Mucosa of stomach (tissue), 1 donor: ENCODE results near the gene NUCB2.

Source experiments
- H3K27me3 ChIP-seq: one replicate; pipeline ENCODE4 v1.7.0; 2013; ENCODE audit warnings: mild to moderate bottlenecking, low read length; ENCODE audit not compliant: control insufficient read depth, insufficient read depth
- H3K36me3 ChIP-seq: one replicate; pipeline ENCODE4 v1.7.0; 2013; ENCODE audit warnings: low read length; ENCODE audit not compliant: control insufficient read depth, insufficient read depth
- H3K4me1 ChIP-seq: one replicate; pipeline ENCODE4 v1.7.0; 2013; ENCODE audit warnings: mild to moderate bottlenecking, low read length; ENCODE audit not compliant: control insufficient read depth, insufficient read depth
- H3K4me3 ChIP-seq: one replicate; pipeline ENCODE4 v1.7.0; 2013; ENCODE audit warnings: low read length
- H3K9ac ChIP-seq: one replicate; pipeline ENCODE4 v1.7.0; 2013; ENCODE audit warnings: mild to moderate bottlenecking, low read length, moderate library complexity
- H3K9me3 ChIP-seq: one replicate; pipeline ENCODE4 v1.7.0; 2013; ENCODE audit warnings: mild to moderate bottlenecking, low read length, moderate library complexity; ENCODE audit not compliant: control insufficient read depth
- donor health status: Pancreatic carcinoma.

NUCB2 gene

DNA sequence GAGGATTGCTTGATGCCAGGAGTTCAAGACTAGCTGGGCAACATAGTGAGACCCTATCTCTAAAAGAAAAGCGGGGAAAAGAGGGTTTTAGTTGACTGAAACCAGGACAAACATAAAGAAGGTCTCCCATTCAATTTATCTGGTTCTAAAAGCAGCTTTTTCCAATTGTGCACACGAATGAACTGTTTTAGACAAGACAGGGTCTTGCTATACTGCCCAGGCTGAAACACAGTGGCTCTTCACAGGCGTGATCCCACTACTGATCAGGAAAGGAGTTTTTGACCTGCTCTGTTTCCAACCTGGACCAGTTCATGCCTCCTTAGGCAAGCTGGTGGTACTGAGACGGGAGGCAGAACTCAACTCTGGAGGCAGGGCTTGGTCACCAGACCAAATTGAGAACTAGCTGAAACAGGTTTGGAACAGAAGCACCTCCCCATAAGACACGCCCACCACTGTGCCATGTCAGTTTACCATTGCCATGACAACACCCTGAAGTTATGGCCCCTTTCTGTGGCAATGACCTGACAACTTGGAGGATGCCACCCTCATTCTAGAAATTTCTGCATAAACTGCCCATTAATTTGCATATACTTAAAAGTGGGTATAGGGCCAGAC is 2.8 kb upstream of the NUCB2 start:
- Histone ChIP-seq H3K9me3 (no peaks in the 10 kb centered on the region), H3K36me3 (no peaks in the 10 kb centered on the region), H3K27me3 (no peaks in the 10 kb centered on the region), H3K9ac (no peak overlapping the region), H3K4me3 (no peak overlapping the region), H3K4me1 (peaks cover 8% of the 10 kb centered on the region)

DNA sequence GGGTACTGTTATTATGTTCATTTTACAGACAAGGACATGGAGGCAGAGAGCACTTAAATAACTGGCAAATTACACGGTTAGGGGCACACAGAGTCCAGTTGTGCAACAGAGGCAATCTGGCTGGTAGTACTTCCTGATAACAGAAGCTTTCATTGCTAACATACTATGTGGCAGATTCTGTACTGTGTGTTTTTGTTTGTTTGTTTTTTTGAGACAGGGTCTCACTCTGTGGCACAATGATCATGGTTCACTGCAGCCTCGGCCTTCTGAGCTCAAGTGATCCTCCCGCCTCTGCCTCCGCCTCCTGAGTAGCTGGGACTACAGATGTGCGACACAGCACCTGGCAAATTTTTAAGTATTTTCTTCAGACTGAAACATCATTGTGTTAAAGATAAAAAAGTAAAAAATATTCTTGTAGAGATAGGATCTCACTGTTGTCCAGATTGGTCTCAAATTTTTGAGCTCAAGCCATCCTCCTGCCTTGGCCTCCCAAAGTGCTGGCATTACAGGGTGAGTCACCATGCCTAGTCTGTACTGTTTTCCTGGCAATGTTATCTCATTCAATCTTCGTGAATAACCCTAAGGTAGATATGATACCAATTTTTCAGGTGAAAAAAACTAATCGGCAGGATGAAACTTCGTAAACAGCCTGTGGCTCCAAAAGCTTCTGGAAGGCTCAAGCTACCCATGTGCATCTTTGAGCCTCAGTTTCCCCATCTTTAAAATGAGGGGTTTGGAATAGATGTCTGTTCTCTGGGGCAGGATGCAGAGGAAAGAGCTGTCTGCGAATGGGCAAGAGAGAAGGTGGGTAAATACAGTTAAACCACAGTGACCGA is 921 bp upstream of the NUCB2 start:
- Histone ChIP-seq H3K36me3 (no peaks in the 10 kb centered on the region), H3K9me3 (no peaks in the 10 kb centered on the region), H3K4me3 (peak overlapping the region; percentile 57), H3K27me3 (no peaks in the 10 kb centered on the region), H3K4me1 (peaks cover 8% of the 10 kb centered on the region), H3K9ac (peak overlapping the region; percentile 84)

DNA sequence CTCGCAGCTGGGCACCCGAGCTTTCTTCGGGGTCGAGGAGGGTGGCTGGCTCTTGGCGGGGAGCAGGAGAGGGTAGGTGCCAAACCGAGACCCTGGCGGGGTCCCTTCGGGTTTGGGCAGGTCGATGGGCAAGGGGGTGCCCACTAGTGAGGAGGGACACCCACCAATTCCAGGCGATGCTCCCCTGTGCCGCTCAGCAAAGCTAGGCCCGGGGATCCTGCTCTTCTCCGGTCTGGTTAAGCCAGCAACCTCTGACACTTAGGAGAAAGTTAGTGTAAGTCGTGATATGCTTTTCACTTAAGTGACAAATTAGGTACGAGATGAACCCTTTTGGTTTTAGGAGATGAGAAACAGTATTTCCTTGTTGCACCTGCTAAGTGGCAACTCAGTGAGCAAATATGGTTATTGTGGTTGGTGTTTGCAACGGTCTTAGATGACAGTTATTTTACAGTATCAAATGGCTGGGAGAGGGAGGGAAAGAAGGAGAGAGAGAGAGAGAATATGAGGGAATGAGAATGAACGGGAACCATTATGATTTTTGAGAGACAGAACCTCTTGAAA is 565 bp downstream of the NUCB2 start:
- peaks cover 8% of the 10 kb centered on the region for H3K4me1 ChIP-seq
- no peaks in the 10 kb centered on the region for H3K27me3 ChIP-seq
- H3K9ac ChIP-seq: peak overlapping the region; percentile 84
- no peaks in the 10 kb centered on the region for H3K36me3 ChIP-seq
- no peaks in the 10 kb centered on the region for H3K9me3 ChIP-seq
- H3K4me3 ChIP-seq: peak overlapping the region; percentile 57

DNA sequence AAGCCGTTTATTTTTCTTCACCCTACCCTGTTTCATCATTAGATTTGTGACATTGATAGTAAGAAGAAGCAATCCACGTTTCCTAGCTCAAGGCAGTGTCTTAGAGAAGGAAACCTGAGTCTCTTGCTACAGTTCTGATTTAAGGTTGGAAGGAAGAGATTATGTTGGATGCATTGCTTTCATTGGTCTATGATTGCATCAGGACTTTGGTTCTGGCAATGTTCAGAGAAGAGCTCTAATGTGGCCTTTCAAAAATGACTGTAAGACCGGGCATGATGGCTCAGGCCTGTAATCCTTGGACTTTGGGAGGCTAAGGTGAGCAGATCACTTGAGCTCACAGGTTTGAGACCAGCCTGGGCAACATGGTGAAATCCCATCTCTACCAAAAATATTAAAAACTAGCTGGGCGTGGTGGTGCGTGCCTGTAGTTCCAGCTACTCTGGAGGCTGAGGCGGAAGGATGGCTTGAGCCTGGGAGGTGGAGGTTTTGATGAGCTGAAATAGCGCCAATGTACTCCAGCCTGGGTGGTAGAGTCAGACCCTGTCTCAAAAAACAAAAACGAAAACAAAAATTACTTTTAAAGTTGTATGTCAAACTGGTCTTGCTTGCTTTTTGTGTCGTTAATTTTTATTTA is 4.1 kb downstream of the NUCB2 start:
- Histone ChIP-seq H3K9ac (no peak overlapping the region), H3K4me1 (peaks cover 5% of the 10 kb centered on the region), H3K36me3 (peaks cover 4% of the 10 kb centered on the region), H3K27me3 (no peaks in the 10 kb centered on the region), H3K4me3 (no peak overlapping the region), H3K9me3 (no peaks in the 10 kb centered on the region)

DNA sequence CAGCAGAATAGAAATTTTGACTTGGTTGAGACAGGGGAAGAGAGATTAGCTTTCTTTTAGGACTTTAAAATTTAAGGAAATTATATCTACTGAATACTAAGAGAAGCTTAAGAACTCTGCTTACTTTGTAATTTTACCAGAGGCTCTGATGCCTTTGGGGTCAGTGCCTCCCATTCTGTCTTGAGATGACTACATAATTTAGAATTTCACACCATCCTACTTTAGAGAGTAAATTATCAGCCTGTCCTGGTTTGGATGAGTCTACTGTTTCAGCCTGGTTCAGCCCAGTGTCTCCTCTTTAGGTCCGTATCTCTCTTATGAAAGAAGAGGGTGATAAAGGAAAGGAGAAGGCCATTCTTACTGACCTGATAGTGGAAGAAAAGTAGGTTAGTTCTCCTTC is 9.8 kb downstream of the NUCB2 start:
- no peak overlapping the region for H3K4me3 ChIP-seq
- H3K9me3 ChIP-seq: no peaks in the 10 kb centered on the region
- H3K9ac ChIP-seq: no peak overlapping the region
- no peaks in the 10 kb centered on the region for H3K4me1 ChIP-seq
- no peaks in the 10 kb centered on the region for H3K27me3 ChIP-seq
- peaks cover 4% of the 10 kb centered on the region for H3K36me3 ChIP-seq

DNA sequence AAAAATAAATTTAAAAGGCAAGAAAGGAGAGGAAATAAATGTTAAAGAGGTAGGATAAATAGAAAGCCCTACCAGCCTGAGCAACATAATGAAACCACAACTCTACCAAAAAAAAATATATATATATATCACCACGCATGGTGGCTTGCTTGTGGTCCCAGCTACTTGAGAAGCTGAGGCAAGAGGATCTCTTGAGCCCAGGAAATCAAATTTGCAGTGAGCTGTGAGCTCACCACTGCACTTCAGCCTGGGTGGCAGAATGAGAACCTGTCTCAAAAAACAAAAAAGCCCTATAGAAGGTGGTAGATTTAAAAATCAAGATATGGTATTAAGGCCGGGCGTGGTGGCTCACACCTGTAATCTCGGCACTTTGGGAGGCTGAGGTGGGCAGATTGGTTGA is 10.5 kb downstream of the NUCB2 start:
- Histone ChIP-seq H3K9ac (no peak overlapping the region), H3K4me1 (no peaks in the 10 kb centered on the region), H3K4me3 (no peak overlapping the region), H3K9me3 (no peaks in the 10 kb centered on the region), H3K27me3 (no peaks in the 10 kb centered on the region), H3K36me3 (peaks cover 4% of the 10 kb centered on the region)

DNA sequence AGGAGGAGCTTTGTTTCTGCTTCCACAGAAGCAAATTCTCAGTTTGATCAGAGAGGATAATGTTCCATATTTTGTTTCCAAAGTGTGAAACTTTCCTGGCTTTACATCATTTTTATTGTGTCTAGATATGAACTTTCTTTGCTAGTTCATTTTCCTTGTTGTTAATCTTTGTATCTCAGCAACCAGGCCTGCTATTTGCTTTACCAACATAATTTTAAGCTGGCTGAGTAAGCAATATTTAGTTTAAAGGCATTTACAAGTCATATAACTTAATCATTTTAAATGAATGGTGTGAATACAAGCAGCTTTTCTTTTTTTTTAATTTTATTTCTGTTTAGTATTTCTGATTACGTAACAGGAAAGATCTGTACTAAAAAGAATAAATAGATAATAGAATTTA is 15.2 kb downstream of the NUCB2 start:
- no peak overlapping the region for H3K9ac ChIP-seq
- no peak overlapping the region for H3K4me3 ChIP-seq
- no peaks in the 10 kb centered on the region for H3K27me3 ChIP-seq
- no peaks in the 10 kb centered on the region for H3K9me3 ChIP-seq
- peaks cover 5% of the 10 kb centered on the region for H3K4me1 ChIP-seq
- peaks cover 4% of the 10 kb centered on the region for H3K36me3 ChIP-seq

DNA sequence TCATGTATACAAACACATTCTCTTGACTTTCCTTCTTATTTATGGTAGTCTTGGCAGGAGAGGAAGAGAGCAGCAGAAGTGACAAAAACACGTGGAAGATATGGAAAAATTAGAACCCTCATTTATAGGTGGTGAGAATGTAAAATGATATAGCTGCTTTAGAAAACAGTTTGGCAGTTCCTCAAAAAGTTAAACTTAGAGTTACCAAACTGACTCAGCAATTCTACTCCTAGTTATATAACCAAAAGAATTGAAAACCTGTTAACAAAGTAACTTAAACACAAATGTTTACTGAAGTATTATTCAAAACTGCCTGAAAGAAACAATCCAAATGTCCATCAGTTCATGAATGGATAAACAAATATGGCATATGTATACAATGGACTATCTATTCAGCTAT is 16.8 kb downstream of the NUCB2 start:
- Histone ChIP-seq H3K36me3 (peaks cover 4% of the 10 kb centered on the region), H3K4me3 (no peak overlapping the region), H3K27me3 (no peaks in the 10 kb centered on the region), H3K9me3 (no peaks in the 10 kb centered on the region), H3K4me1 (peaks cover 5% of the 10 kb centered on the region), H3K9ac (no peak overlapping the region)

DNA sequence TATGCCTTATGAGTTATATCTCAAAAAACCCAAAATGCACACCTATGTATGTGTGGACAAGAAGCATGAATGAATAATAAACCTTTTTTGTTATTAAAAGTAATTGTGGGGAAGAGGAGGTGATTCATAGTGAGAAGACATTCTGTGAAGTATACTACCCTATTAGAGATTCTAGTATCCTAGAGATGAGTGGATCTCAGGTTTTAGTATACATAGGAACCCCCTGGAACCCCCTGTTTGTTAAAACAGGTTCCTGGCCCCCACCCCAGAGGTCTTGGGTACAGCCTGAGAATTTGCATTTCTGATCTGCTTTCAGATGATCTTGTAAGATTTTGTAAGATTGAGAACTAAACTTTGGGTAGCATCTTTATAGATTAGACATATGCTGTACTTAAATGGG is 17.5 kb downstream of the NUCB2 start:
- H3K9ac ChIP-seq: no peak overlapping the region
- no peaks in the 10 kb centered on the region for H3K9me3 ChIP-seq
- peaks cover 5% of the 10 kb centered on the region for H3K4me1 ChIP-seq
- H3K36me3 ChIP-seq: peaks cover 4% of the 10 kb centered on the region
- H3K27me3 ChIP-seq: no peaks in the 10 kb centered on the region
- H3K4me3 ChIP-seq: no peak overlapping the region

DNA sequence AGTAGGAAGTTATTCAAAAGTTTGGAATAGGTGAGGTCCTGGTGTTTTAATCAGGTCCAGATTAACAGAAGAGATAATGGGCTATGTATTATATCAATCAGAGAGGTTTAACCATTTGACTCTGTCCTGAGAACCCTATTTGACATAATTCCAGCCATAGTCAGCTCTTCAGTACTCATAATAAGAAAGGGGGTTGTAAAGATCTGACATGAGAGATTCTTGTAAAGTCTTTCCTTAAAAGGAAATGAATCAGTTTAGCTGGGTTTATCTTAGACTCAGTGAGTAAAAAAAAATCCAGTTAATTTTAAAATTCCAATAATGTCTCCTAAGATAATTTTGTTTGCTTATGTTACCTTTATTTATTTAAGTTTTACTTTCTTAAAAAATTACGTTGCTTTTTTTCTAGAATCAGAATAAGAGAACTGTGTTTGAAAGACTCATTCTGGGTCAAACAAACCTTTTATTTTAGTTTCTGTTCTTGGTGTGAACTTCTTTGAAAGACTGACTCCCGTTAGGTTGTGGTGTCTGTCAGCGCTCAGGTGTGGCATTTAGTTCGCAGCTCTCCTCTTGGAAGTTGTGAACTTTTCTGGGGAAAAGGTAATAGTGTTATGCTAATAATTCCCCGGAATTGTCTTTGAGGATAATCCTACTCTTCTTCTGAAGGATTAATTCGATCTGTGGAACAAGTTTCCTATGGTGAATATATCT is 20.5 kb downstream of the NUCB2 start:
- H3K4me1 ChIP-seq: peaks cover 5% of the 10 kb centered on the region
- H3K27me3 ChIP-seq: no peaks in the 10 kb centered on the region
- no peak overlapping the region for H3K4me3 ChIP-seq
- H3K9ac ChIP-seq: no peak overlapping the region
- H3K9me3 ChIP-seq: no peaks in the 10 kb centered on the region
- peaks cover 4% of the 10 kb centered on the region for H3K36me3 ChIP-seq

DNA sequence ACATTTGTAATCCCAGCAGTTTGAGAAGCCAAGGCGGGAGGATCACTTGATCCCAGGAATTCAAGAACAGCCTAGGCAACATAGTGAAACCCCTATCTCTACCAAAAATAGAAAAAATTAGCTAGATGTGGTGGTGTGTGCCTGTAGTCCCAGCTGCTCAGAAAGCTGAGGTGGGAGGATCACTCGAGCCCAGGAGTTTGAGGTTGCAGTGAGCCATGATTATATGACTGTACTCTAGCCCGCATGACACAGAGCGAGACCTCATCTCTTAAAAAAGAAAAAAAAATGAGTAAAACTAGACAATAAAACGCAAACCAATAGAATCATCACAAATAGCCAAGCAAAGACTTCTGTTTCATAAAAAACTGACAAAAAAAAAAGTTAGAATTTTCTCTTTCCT is 21.8 kb downstream of the NUCB2 start:
- Histone ChIP-seq H3K4me1 (no peaks in the 10 kb centered on the region), H3K9me3 (no peaks in the 10 kb centered on the region), H3K27me3 (no peaks in the 10 kb centered on the region), H3K9ac (no peak overlapping the region), H3K4me3 (no peak overlapping the region), H3K36me3 (peaks cover 4% of the 10 kb centered on the region)
